DOHH2 (cell line): ENCODE results near the gene RASA2.

Source experiments
- H3F3A ChIP-seq: fragments of 200-600 bp; sonication (generic), shearing (Covaris generic); 2 replicates; pipeline ENCODE4 v1.6.0; 2016; ENCODE audit warnings: antibody characterized with exemption, mild to moderate bottlenecking; ENCODE audit not compliant: control insufficient read depth, insufficient read depth
- H3K27ac ChIP-seq: fragments of 200-600 bp; sonication (generic); 2 replicates; pipeline ENCODE4 v1.5.1; 2014; ENCODE audit warnings: low read depth, mild to moderate bottlenecking, low read length, moderate library complexity
- H3K27me3 ChIP-seq: fragments of 200-600 bp; sonication (generic); 2 replicates; pipeline ENCODE4 v1.6.1; 2014; ENCODE audit warnings: mild to moderate bottlenecking, low read length, mixed read lengths; ENCODE audit not compliant: control insufficient read depth
- H3K36me3 ChIP-seq: fragments of 200-600 bp; sonication (generic); 2 replicates; pipeline ENCODE4 v1.6.1; 2014; ENCODE audit warnings: mild to moderate bottlenecking, low read length, moderate library complexity, mixed read lengths; ENCODE audit not compliant: control insufficient read depth
- H3K4me1 ChIP-seq: fragments of 200-600 bp; sonication (generic); 2 replicates; pipeline ENCODE4 v1.6.1; 2014; ENCODE audit warnings: mild to moderate bottlenecking, low read length, mixed read lengths; ENCODE audit not compliant: control insufficient read depth
- H3K4me2 ChIP-seq: fragments of 200-600 bp; sonication (generic); 2 replicates; pipeline ENCODE4 v1.6.0; 2014; ENCODE audit warnings: mild to moderate bottlenecking, low read length, moderate library complexity
- H3K4me3 ChIP-seq: fragments of 200-600 bp; sonication (generic); 2 replicates; pipeline ENCODE4 v1.5.1; 2014; ENCODE audit warnings: mild to moderate bottlenecking, low read length, mixed read lengths
- H3K79me2 ChIP-seq: fragments of 200-600 bp; sonication (generic); 2 replicates; pipeline ENCODE4 v1.6.1; 2014; ENCODE audit warnings: mild to moderate bottlenecking, low read length, mixed read lengths; ENCODE audit not compliant: control insufficient read depth
- H3K9me2 ChIP-seq: fragments of 200-600 bp; sonication (generic); replicated peaks from 2 replicates; pipeline ENCODE4 v1.6.1; 2014; ENCODE audit warnings: mild to moderate bottlenecking, low read length, mixed read lengths; ENCODE audit not compliant: control insufficient read depth
- H3K9me3 ChIP-seq: fragments of 200-600 bp; sonication (generic); 2 replicates; pipeline ENCODE4 v1.6.1; 2014; ENCODE audit warnings: antibody characterized with exemption, low read length, mixed read lengths; ENCODE audit not compliant: control insufficient read depth, insufficient read depth
- H4K20me1 ChIP-seq: fragments of 200-600 bp; sonication (generic); 2 replicates; pipeline ENCODE4 v1.6.0; 2014; ENCODE audit warnings: low read depth, mild to moderate bottlenecking, antibody characterized with exemption, low read length, moderate library complexity; ENCODE audit not compliant: control insufficient read depth, insufficient read depth
- EZH2phosphoT487 ChIP-seq: fragments of 200-600 bp; sonication (generic); IDR thresholded peaks from 2 replicates; pipeline ENCODE4 v1.6.1; 2017; ENCODE audit warnings: borderline replicate concordance, mild to moderate bottlenecking, antibody characterized with exemption, low read length, moderate library complexity, mixed read lengths
- TF ChIP-seq, protein P1 (sequence below): fragments of 200-600 bp; sonication (generic); IDR thresholded peaks from one replicate; pipeline ENCODE4 v1.5.1; 2014; ENCODE audit warnings: antibody characterized with exemption, mild to moderate bottlenecking, low read depth, low read length; ENCODE audit not compliant: poor library complexity, severe bottlenecking

Gene RASA2

DNA sequence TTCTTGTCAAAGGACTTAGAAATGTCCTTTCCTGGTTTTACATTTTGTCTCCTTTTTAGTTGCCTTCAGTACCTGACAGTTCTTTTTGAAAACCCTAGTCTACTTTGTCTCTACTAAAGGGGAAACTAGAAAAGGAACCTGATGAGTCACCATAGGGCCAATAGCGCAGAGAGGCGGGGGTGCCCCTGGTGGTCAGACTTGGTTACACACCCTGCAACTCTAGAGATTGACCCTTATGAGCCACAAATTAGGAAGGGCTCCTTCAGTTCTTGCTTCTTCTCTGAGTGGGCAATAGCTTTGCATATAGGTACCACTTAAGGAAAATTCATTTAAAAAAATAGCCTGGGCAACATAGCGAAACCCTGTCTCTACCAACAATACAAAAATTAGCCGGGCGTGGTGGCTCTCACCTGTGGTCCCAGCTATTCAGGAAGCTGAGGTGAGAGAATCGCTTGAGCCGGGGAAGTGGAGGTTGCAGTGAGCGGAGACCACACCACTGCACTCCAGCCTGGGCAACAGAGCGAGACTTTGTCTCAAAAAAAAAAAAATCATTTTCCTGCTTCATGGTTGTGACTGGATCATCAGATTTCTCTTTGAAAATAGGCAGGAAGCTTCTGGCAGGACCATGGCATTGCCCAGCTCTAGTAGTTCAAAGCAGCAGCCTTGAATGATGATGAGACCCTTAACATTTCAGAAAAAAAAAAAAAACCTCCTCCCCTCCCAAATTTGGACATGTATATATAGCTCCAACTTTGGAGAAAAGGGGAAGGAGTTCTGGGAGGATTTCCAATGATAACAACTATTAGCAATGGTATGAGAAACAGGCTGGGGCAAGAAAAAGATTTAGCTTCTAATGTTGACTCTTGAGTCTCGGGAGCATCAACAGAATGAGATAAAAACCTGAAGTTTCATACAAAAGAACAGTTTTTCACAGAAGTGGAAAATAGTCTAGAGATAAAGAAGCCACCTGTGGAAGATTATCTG, 45.2 kb upstream of the RASA2 start:
- no peaks in the 10 kb centered on the region for H4K20me1 ChIP-seq
- H3K79me2 ChIP-seq: no peaks in the 10 kb centered on the region
- 0 out of 2 replicates have a peak overlapping the region, but pooled peaks have one; percentile 11 for H3K4me3 ChIP-seq
- H3K4me1 ChIP-seq: peaks cover 11% of the 10 kb centered on the region
- H3K9me3 ChIP-seq: no peaks in the 10 kb centered on the region
- H3K9me2 ChIP-seq: no peaks in the 10 kb centered on the region
- no peaks in the 10 kb centered on the region for H3K27me3 ChIP-seq
- peak overlapping the region; percentile 37 for H3K4me2 ChIP-seq
- H3F3A ChIP-seq: no peaks in the 10 kb centered on the region
- H3K27ac ChIP-seq: no peak overlapping the region
- no peak for TF ChIP-seq EZH2phosphoT487
- TF ChIP-seq, protein P1, sequence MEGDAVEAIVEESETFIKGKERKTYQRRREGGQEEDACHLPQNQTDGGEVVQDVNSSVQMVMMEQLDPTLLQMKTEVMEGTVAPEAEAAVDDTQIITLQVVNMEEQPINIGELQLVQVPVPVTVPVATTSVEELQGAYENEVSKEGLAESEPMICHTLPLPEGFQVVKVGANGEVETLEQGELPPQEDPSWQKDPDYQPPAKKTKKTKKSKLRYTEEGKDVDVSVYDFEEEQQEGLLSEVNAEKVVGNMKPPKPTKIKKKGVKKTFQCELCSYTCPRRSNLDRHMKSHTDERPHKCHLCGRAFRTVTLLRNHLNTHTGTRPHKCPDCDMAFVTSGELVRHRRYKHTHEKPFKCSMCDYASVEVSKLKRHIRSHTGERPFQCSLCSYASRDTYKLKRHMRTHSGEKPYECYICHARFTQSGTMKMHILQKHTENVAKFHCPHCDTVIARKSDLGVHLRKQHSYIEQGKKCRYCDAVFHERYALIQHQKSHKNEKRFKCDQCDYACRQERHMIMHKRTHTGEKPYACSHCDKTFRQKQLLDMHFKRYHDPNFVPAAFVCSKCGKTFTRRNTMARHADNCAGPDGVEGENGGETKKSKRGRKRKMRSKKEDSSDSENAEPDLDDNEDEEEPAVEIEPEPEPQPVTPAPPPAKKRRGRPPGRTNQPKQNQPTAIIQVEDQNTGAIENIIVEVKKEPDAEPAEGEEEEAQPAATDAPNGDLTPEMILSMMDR: peak; percentile 93
- H3K36me3 ChIP-seq: peaks cover 15% of the 10 kb centered on the region; the same call in 1 of the 2 replicates

DNA sequence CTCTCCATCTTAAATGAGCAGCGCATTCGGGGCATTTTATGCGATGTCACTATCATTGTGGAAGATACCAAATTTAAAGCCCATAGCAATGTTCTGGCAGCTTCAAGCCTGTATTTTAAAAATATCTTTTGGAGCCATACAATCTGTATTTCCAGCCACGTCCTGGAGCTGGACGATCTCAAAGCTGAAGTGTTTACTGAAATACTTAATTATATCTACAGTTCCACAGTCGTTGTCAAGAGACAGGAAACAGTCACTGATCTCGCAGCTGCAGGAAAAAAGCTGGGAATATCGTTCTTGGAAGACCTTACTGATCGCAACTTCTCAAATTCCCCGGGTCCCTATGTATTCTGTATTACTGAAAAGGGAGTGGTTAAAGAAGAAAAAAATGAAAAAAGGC, 44.4 kb upstream of the RASA2 start:
- Histone ChIP-seq H3K27me3 (no peaks in the 10 kb centered on the region), H4K20me1 (no peaks in the 10 kb centered on the region), H3F3A (no peaks in the 10 kb centered on the region), H3K4me1 (peaks cover 11% of the 10 kb centered on the region), H3K9me3 (no peaks in the 10 kb centered on the region), H3K36me3 (peaks cover 15% of the 10 kb centered on the region; the same call in 1 of the 2 replicates), H3K9me2 (no peaks in the 10 kb centered on the region), H3K79me2 (no peaks in the 10 kb centered on the region), H3K4me3 (no peak overlapping the region), H3K4me2 (no peak overlapping the region), H3K27ac (no peak overlapping the region)
- TF ChIP-seq, protein P1: no peak
- no peak for TF ChIP-seq EZH2phosphoT487

DNA sequence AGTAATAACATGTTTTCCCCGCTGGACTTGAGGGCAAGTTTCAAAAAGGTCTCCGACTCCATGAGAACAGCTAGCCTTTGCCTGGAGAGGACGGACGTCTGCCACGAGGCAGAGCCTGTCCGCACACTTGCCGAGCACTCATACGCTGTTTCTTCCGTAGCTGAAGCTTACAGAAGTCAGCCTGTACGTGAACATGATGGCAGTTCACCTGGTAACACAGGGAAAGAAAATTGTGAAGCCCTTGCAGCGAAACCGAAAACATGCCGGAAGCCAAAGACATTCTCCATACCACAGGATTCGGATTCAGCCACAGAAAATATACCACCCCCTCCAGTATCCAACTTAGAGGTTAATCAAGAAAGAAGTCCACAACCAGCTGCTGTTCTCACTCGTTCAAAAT, 43.9 kb upstream of the RASA2 start:
- Histone ChIP-seq H3F3A (no peaks in the 10 kb centered on the region), H3K79me2 (no peaks in the 10 kb centered on the region)

More for the DNA sequence above, 43.9 kb upstream of the RASA2 start:
- H3K4me2 ChIP-seq: no peak overlapping the region
- no peaks in the 10 kb centered on the region for H4K20me1 ChIP-seq
- H3K27me3 ChIP-seq: no peaks in the 10 kb centered on the region
- H3K9me2 ChIP-seq: no peaks in the 10 kb centered on the region
- H3K4me3 ChIP-seq: no peak overlapping the region
- H3K4me1 ChIP-seq: peaks cover 11% of the 10 kb centered on the region
- TF ChIP-seq, protein P1: no peak
- no peak for TF ChIP-seq EZH2phosphoT487
- H3K9me3 ChIP-seq: no peaks in the 10 kb centered on the region
- H3K36me3 ChIP-seq: peaks cover 15% of the 10 kb centered on the region; the same call in 1 of the 2 replicates
- H3K27ac ChIP-seq: no peak overlapping the region
